Limb (tissue), 2 donors: Measurements from ENCODE around the gene CSNK2A1.

ENCODE experiments used
- DNase-seq, 2 donors: peaks; one replicate each; pipeline ENCODE4 v3.0.0-alpha.2; 2016; ENCODE audit errors: extremely low spot score in 2 of 2

The CSNK2A1 gene

DNA sequence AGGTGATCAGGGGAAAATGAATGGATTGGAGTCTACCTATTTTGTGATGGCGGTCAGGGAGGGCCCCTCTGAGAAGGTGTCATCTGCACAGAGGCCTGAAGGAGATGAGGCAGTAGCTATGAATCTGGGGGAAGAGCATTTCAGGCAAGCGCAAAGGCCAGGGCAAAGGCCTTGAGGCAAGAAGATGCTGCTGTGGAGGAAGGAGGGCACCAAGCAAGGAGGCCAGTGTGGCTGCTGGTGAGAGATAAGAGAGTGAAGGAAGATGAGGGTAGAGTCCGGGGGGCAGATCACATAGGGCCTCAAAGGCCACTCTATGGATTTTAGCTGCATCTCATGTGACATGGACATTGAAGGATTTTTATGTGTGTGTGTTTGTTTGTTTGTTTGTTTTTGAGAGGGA, 20.6 kb upstream of the CSNK2A1 start:
- no peak for DNase-seq

DNA sequence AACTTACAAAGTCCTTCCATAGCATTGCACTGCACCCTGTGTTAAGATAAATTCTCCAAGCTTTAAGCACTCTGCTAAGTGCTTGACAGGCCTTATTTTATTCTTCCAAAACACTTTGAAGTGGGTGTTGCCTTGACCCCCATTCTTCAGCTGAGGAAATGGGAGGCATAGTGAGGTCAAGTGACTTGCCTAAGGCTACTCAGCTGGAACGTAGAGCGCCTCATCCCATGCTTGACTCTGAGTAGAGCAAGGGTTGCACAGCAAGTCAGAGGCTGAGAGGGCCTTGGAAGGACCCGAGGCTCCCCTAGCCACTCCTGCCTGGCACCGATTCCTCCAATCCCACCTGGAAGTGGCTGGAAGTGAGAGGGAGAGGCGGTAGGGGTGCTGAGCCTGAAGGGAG, 19.6 kb upstream of the CSNK2A1 start:
- no peak for DNase-seq

DNA sequence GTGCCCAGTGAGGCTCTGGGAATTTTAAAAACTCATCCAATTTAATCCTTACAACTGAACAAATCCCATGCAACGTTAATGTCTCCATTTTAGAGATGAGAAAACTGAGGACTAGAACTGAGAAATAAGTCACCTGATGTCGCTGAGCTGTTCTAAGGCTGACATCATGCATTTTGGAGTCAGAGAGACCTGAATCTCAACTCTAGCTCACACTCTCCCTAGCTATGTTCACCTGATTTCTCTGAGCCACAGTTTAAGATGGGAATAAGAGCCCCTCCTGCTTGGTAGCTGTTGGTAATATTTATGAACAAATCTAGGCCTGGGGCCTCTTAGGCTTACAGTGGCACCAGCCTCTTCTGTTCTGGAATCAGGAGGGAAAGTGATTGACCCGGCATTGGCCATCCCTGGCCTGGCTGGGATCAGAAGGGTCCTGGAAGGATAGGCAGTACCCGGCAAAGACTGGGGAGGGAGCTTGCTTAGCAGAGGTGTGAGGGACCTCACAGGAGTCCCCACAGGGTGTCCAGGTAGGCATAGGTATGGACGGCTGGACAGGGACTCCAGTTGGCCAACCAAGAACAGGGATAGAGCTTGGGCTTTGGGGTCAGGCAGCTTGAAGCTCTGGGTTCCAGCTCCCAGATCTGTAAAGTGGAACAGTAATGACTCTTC, 18.8 kb upstream of the CSNK2A1 start:
- DNase-seq, result no peak

- DNase-seq, result peak; percentile 72 to 73
Observed at GRCh38 chr20:561437-562231, 18.0 kb upstream of the CSNK2A1 start.

- no peak for DNase-seq
Observed at GRCh38 chr20:560680-561079, 17.1 kb upstream of the CSNK2A1 start.

- no peak for DNase-seq
Observed at GRCh38 chr20:558117-558516, 14.5 kb upstream of the CSNK2A1 start.

DNA sequence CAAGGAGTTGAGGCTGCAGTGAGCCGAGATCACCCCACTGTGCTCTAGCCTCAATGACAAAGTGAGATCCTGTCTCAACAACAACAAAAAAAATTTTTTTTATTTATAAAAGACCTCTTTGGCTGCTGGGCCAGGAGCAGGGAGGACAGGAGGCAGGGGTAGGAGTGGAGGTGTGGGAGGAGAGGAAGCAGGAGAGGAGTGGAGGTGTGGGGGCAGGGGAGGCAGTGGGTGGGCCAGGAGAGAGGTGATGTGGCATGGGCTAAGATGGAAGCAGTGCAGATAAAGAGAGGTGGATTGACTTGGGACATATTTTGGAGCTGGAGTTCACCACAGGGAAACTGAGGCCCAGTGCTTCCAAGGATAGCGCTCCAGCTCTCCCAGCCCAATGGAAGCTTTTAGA, 13.4 kb upstream of the CSNK2A1 start:
- DNase-seq, result no peak

DNA sequence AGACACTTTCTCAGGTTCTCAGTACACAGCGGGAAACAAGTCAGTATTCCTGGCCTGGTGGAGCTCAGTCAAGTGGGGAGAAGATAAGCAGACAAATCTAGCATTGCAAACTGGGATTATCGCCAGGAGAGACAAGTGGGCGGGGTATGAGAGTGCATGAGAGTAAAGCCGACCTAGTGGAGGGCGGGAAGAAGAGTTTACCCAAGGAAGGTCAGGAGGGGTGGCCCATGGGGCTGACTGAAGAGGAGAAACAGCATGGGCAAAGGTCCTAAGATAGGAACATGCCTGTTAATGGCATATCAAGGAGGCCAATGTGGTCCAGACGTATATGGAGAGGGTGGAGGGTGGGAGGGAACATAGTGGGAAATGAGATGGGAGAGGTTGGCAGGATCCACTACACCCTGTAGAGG, 12.4 kb upstream of the CSNK2A1 start:
- no peak for DNase-seq

DNA sequence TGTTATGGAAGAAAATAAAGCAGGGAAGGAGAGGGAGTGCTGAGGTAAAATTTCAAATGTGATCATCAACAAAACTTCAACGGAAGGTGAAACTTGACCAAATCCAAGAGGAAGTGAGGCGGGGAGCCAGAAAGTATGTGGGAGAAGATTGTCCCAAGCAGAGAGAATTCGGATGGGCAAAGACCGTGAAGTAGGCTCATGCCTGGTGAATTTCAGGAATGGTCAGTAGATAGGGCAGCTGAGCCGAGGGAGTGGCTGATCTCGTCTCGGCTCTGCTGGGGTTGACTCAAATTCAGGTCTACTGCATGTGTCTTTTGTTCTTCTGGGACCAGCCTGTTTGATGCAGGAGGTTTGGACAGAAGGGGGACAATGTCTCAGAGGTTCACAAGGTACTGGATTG, 7.0 kb upstream of the CSNK2A1 start:
- DNase-seq, result no peak

DNA sequence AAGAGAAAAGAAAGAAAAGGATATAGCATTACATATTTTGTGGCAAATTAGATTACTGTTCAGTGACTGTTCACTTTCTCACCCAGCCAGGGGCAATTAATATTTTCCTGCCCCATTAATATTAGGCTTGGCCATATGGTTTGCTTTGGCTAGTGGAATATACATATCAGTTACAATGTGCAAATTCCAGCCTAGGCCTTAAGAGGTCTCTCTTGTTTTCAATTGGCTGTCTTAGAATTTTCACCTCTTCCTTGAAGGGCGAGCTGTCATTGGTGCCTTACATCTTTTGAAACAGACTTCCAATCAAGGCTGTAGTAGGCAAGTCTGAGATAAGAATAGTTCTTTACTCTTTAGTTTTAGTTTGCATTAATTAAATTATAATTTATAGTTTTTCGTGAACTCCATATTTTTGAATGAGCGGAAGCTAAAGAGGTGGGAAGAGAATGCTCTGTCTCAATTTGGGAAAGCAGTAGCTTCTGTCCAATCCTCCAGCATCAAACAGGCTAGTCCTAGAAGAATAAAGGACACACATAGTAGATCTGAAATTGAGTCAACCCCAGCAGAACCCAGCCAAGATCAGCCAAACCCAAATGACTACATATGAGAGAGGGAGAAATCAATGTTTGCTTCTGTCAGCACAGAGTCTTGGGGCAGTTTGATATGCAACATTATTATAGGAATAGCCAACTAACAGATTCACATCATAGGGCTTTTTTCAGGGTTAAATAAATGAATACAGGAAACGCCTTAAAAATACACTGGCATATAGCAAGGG, 6.3 kb upstream of the CSNK2A1 start:
- no peak for DNase-seq

GRCh38 chr20:548906-549305, 5.3 kb upstream of the CSNK2A1 start:
- DNase-seq, result no peak

GRCh38 chr20:547394-547793, 3.8 kb upstream of the CSNK2A1 start:
- no peak for DNase-seq

GRCh38 chr20:546353-546752, 2.8 kb upstream of the CSNK2A1 start:
- DNase-seq, result no peak

DNA sequence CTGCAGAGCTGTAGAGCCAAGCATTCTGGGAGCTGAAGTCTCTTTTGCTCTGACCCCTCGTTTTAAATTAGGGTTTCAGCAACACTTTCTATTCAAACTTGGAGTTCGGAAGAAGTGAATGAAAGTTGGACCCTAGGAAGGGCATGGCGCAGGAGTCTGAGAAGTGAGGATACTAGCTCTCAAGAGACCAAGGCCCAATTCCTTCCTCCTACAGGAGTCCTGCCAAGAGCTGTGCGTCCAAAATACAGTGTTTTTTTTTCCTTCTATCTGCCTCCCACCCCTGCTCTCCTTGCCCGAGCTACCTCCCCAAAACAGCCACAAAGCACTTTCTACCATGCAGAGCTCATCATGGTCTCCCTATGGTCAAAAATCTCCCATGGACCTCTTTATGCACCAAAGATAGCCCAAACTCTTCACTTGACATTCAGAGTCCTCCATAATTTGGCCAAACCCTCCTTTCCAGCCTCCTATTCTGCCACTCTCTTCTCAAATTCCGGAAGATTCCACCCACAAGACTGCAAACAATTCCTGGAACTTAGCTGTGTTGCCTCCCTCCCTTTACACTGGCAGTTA, 649 bp upstream of the CSNK2A1 start:
- no peak for DNase-seq

DNA sequence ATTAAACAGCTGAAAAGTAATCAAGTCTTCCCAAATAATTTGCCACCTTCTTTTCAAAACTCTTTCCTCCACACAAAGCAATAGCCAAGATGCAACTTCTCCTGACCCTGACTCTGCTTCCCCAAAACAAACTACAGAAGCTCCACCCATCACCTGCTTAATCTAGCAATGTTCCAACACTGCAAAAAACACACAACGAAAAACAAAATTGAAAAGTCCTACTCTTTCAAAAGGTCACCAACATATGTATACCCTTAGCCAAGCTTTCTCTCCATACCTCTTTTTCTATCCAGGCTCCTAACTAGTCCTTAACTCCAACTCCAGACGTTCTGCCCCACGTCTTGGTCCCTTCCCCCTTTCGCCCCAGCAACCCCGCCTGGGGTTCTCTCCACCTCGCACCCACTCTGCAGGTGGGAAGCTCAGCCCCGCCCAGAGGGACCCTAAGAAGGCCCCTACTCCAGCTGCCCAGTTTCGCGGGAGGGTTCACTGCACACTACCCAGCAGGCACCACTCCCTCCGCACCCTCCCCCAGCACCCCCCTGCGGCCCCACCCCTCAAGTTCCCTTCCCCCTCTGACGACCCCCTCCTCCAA, 717 bp downstream of the CSNK2A1 start:
- DNase-seq, result no peak

GRCh38 chr20:540391-541201, 3.0 kb downstream of the CSNK2A1 start:
- no peak for DNase-seq

DNA sequence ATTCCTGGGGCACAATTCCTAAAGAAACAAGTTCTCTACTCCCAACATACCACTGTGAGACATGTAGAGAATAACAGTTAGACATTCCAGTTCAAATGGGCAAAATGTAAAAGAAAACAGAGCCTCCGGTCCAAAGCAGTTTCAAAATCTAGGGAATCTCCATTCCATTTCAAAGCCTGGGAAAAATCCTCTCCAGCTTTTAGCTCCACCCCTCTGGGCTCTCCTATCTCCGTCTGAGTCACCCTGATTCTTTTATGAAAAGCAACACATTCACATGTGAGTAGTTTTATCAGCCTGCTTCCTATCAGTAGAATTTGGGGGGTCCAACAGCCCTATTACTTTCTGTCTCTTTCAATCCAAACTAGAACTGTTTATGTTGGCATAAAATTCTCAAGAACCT, 3.7 kb downstream of the CSNK2A1 start:
- DNase-seq, result no peak

DNA sequence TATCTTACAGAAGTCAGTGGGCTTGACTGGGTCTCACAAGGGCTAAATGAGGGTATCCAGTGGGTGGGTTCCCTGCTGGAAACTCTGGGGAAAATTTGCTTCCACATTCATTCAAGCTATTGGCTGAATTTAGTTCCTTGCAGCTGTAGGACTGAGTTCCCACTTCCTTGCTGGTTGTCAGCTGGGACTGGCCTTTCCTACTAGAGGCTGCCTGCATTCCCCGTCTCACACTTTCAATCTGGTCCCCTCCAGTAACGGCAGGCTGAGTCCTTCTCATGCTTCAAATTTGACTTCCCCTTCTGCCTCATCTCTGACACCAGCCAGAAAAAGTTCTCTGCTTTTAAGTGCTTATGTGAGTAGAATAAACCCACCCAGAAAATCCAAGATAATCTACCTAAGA, 4.4 kb downstream of the CSNK2A1 start:
- no peak for DNase-seq

- no peak for DNase-seq
Observed at GRCh38 chr20:537983-538382, 5.6 kb downstream of the CSNK2A1 start.

DNA sequence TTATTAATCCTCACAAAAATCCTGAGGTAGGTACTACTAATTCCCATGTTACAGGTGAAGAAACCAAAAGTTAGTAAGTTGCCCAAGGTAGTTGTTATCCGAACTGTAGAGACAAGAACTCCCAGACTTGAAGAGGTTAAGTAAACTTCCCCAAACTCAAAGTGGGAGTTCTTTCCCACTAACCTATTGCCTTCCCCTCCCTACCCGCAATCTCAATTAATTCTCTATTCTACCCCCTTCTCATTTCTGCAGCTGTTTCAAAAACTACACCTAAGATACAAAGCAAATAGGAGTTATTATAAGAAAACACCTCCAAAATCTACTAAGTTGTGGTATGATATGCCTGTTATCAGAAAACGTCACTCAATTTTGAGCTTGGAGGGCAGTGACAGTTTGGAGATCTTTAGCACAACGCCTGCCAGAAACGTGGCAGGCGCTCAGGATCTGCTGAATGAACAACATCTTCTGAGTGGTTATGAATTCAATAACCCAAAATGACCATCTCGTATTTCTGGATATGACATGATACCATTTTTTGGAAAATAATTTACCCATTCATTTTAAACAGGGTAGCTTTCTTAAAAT, 7.1 kb downstream of the CSNK2A1 start:
- DNase-seq, result no peak
